HUES6 (cell line): ENCODE results near the gene LIN9.

Experiments used
- H3K27ac ChIP-seq: 2 replicates; pipeline ENCODE4 v1.7.0; 2013; ENCODE audit warnings: low read depth, mild to moderate bottlenecking, low read length, inconsistent platforms
- H3K27me3 ChIP-seq: 2 replicates; pipeline ENCODE4 v1.6.1; 2013; ENCODE audit warnings: low read length; ENCODE audit not compliant: control insufficient read depth, insufficient read depth
- H3K36me3 ChIP-seq: 2 replicates; pipeline ENCODE4 v1.6.1; 2013; ENCODE audit warnings: low read length; ENCODE audit not compliant: control insufficient read depth, insufficient read depth
- H3K4me1 ChIP-seq: 2 replicates; pipeline ENCODE4 v1.6.1; 2013; ENCODE audit warnings: low read length; ENCODE audit not compliant: control insufficient read depth, insufficient read depth
- H3K4me3 ChIP-seq: 2 replicates; pipeline ENCODE4 v1.5.1; 2013; ENCODE audit warnings: low read depth, low read length
- H3K9ac ChIP-seq: one replicate; pipeline ENCODE4 v1.6.1; 2013; ENCODE audit warnings: mild to moderate bottlenecking, low read length
- H3K9me3 ChIP-seq: 2 replicates; pipeline ENCODE4 v1.6.1; 2013; ENCODE audit warnings: low read depth, low read length; ENCODE audit not compliant: control insufficient read depth, insufficient read depth

Gene LIN9

GRCh38 chr1:226199971-226200370, 109.0 kb downstream of the LIN9 start:
- Histone ChIP-seq H3K27ac (no peak overlapping the region), H3K27me3 (no peaks in the 10 kb centered on the region), H3K9ac (no peak overlapping the region), H3K4me1 (peaks cover 24% of the 10 kb centered on the region), H3K36me3 (no peaks in the 10 kb centered on the region), H3K9me3 (no peaks in the 10 kb centered on the region), H3K4me3 (no peak overlapping the region)

GRCh38 chr1:226195144-226195543, 113.8 kb downstream of the LIN9 start:
- no peaks in the 10 kb centered on the region for H3K36me3 ChIP-seq
- H3K4me1 ChIP-seq = peaks cover 7% of the 10 kb centered on the region
- no peak overlapping the region for H3K4me3 ChIP-seq
- H3K27ac ChIP-seq = no peak overlapping the region
- no peaks in the 10 kb centered on the region for H3K9me3 ChIP-seq
- no peak overlapping the region for H3K9ac ChIP-seq
- no peaks in the 10 kb centered on the region for H3K27me3 ChIP-seq

- no peak overlapping the region for H3K9ac ChIP-seq
- H3K27ac ChIP-seq = no peak overlapping the region
- peaks cover 9% of the 10 kb centered on the region for H3K4me1 ChIP-seq
- peaks cover 4% of the 10 kb centered on the region for H3K36me3 ChIP-seq
- no peaks in the 10 kb centered on the region for H3K9me3 ChIP-seq
- peak overlapping the region; percentile 97 for H3K4me3 ChIP-seq
- no peaks in the 10 kb centered on the region for H3K27me3 ChIP-seq
Observed at GRCh38 chr1:226187380-226187779, 121.6 kb downstream of the LIN9 start.

- peak overlapping the region; percentile 43; the same call in 1 of the 2 replicates for H3K27ac ChIP-seq
- H3K9ac ChIP-seq = peak overlapping the region; percentile 94
Observed at GRCh38 chr1:226187019-226187322, 122.0 kb downstream of the LIN9 start.

GRCh38 chr1:226186124-226187018, 122.6 kb downstream of the LIN9 start, which contains the start of gene ACBD3:
Gene ACBD3 (minus strand): TSS chr1:226186741. CDS start chr1:226186675, 66 bp downstream.
- Histone ChIP-seq H3K4me1 (peaks cover 9% of the 10 kb centered on the region), H3K36me3 (peaks cover 4% of the 10 kb centered on the region), H3K4me3 (peak within 1 kb of the TSS; percentile 97), H3K9me3 (no peaks in the 10 kb centered on the region), H3K27me3 (no peaks in the 10 kb centered on the region), H3K9ac (peak within 1 kb of the TSS; percentile 94), H3K27ac (peak within 1 kb of the TSS; percentile 43; the same call in 1 of the 2 replicates)

More at GRCh38 chr1:226187019-226187322, 122.0 kb downstream of the LIN9 start:
- Histone ChIP-seq H3K4me1 (peaks cover 9% of the 10 kb centered on the region), H3K4me3 (peak overlapping the region; percentile 97), H3K9me3 (no peaks in the 10 kb centered on the region), H3K27me3 (no peaks in the 10 kb centered on the region), H3K36me3 (peaks cover 4% of the 10 kb centered on the region)

GRCh38 chr1:226185141-226186036, 123.6 kb downstream of the LIN9 start:
- H3K9me3 ChIP-seq = no peaks in the 10 kb centered on the region
- no peak overlapping the region for H3K27ac ChIP-seq
- H3K4me3 ChIP-seq = peak overlapping the region; percentile 97
- no peaks in the 10 kb centered on the region for H3K27me3 ChIP-seq
- peak overlapping the region; percentile 94 for H3K9ac ChIP-seq
- peaks cover 9% of the 10 kb centered on the region for H3K4me1 ChIP-seq
- H3K36me3 ChIP-seq = peaks cover 10% of the 10 kb centered on the region

GRCh38 chr1:226181996-226182714, 126.8 kb downstream of the LIN9 start:
- H3K36me3 ChIP-seq = peaks cover 22% of the 10 kb centered on the region
- H3K9ac ChIP-seq = no peak overlapping the region
- no peak overlapping the region for H3K4me3 ChIP-seq
- H3K27me3 ChIP-seq = no peaks in the 10 kb centered on the region
- no peaks in the 10 kb centered on the region for H3K9me3 ChIP-seq
- peaks cover 9% of the 10 kb centered on the region for H3K4me1 ChIP-seq
- H3K27ac ChIP-seq = no peak overlapping the region
